Osteoblast (primary cell): ENCODE measurements around the gene RIT2. TPM values are rescaled to one million over a fixed set of nuclear protein-coding genes. Genes with fewer than 3 reads are reported as not detected.

ENCODE experiments used
- DNase-seq: peaks from one replicate; pipeline ENCODE4 v3.0.0; 2011; ENCODE audit warnings: low spot score, mixed read lengths; ENCODE audit not compliant: insufficient read length; ENCODE audit errors: missing footprints
- H2AFZ ChIP-seq: 2 replicates; pipeline ENCODE4 v1.6.0; 2011; ENCODE audit warnings: mild to moderate bottlenecking, low read length
- H3K27ac ChIP-seq: 2 replicates; pipeline ENCODE4 v1.5.1; 2011; ENCODE audit warnings: mild to moderate bottlenecking, low read depth, low read length, moderate library complexity
- H3K27me3 ChIP-seq: 2 replicates; pipeline ENCODE4 v1.6.0; 2012; ENCODE audit warnings: mild to moderate bottlenecking, control low read depth, inconsistent platforms, low read length, moderate library complexity; ENCODE audit not compliant: insufficient read depth
- H3K36me3 ChIP-seq: 2 replicates; pipeline ENCODE4 v1.5.1; 2011; ENCODE audit warnings: mild to moderate bottlenecking, low read length, control low read depth, moderate library complexity; ENCODE audit not compliant: insufficient read depth
- H3K4me1 ChIP-seq: 2 replicates; pipeline ENCODE4 v1.5.1; 2011; ENCODE audit warnings: mild to moderate bottlenecking, low read length, control low read depth, moderate library complexity; ENCODE audit not compliant: insufficient read depth
- H3K4me2 ChIP-seq: 2 replicates; pipeline ENCODE4 v1.6.0; 2011; ENCODE audit warnings: mild to moderate bottlenecking, low read length; ENCODE audit not compliant: insufficient read depth
- H3K4me3 ChIP-seq: fragments of 200-600 bp; sonication (generic); 3 replicates; pipeline ENCODE4 v1.5.1; 2012; ENCODE audit warnings: mild to moderate bottlenecking, low read length, inconsistent platforms; ENCODE audit not compliant: insufficient read depth
- H3K79me2 ChIP-seq: 2 replicates; pipeline ENCODE4 v1.6.0; 2012; ENCODE audit warnings: mild to moderate bottlenecking, low read length, control low read depth, inconsistent platforms; ENCODE audit not compliant: insufficient read depth
- H3K9me3 ChIP-seq: 2 replicates; pipeline ENCODE4 v1.5.1; 2011; ENCODE audit warnings: low read depth, low read length, control low read depth
- H4K20me1 ChIP-seq: 2 replicates; pipeline ENCODE4 v1.6.0; 2012; ENCODE audit warnings: mild to moderate bottlenecking, low read length, control low read depth; ENCODE audit not compliant: insufficient read depth
- CTCF ChIP-seq: IDR thresholded peaks from 2 replicates; pipeline ENCODE4 v1.5.1; 2011; ENCODE audit warnings: mild to moderate bottlenecking, low read depth, low read length, moderate library complexity; ENCODE audit errors: extremely low read depth
- total RNA-seq: library from RNA; depleted of rRNA; stranded (reverse); fragments of >200 nt; gene quantifications from 2 replicates; pipeline ENCODE4 v1.2.3, GENCODE V29; 2012

The RIT2 gene
- total RNA-seq, 1 donor, result not detected

GRCh38 chr18:42771936-42772335 is 343.5 kb downstream of the RIT2 start:
- no peaks in the 10 kb centered on the region for H3K27me3 ChIP-seq
- H4K20me1 ChIP-seq, result no peaks in the 10 kb centered on the region
- H3K4me1 ChIP-seq, result no peaks in the 10 kb centered on the region
- no peak overlapping the region for H3K4me2 ChIP-seq
- H3K79me2 ChIP-seq, result no peaks in the 10 kb centered on the region
- no peak overlapping the region for H3K27ac ChIP-seq
- no peak for TF ChIP-seq CTCF
- no peaks in the 10 kb centered on the region for H3K9me3 ChIP-seq
- no peak overlapping the region for H3K4me3 ChIP-seq
- no peak overlapping the region for H2AFZ ChIP-seq
- DNase-seq, result no peak
- H3K36me3 ChIP-seq, result no peaks in the 10 kb centered on the region

GRCh38 chr18:42765302-42765701 is 350.2 kb downstream of the RIT2 start:
- H3K9me3 ChIP-seq, result no peaks in the 10 kb centered on the region
- no peak overlapping the region for H3K4me3 ChIP-seq
- no peak overlapping the region for H3K4me2 ChIP-seq
- H3K79me2 ChIP-seq, result no peaks in the 10 kb centered on the region
- no peaks in the 10 kb centered on the region for H3K36me3 ChIP-seq
- H4K20me1 ChIP-seq, result no peaks in the 10 kb centered on the region
- no peak overlapping the region for H2AFZ ChIP-seq
- TF ChIP-seq CTCF, result no peak
- H3K27ac ChIP-seq, result no peak overlapping the region
- DNase-seq, result no peak
- no peaks in the 10 kb centered on the region for H3K27me3 ChIP-seq
- no peaks in the 10 kb centered on the region for H3K4me1 ChIP-seq

GRCh38 chr18:42760290-42760689 is 355.2 kb downstream of the RIT2 start:
- no peaks in the 10 kb centered on the region for H3K27me3 ChIP-seq
- DNase-seq, result no peak
- no peak overlapping the region for H3K4me2 ChIP-seq
- no peak for TF ChIP-seq CTCF
- H4K20me1 ChIP-seq, result no peaks in the 10 kb centered on the region
- no peak overlapping the region for H2AFZ ChIP-seq
- H3K36me3 ChIP-seq, result no peaks in the 10 kb centered on the region
- H3K9me3 ChIP-seq, result no peaks in the 10 kb centered on the region
- no peaks in the 10 kb centered on the region for H3K79me2 ChIP-seq
- H3K27ac ChIP-seq, result no peak overlapping the region
- H3K4me1 ChIP-seq, result no peaks in the 10 kb centered on the region
- no peak overlapping the region for H3K4me3 ChIP-seq

- H3K4me3 ChIP-seq, result no peak overlapping the region
- no peaks in the 10 kb centered on the region for H3K9me3 ChIP-seq
- DNase-seq, result no peak
- H3K79me2 ChIP-seq, result no peaks in the 10 kb centered on the region
- no peaks in the 10 kb centered on the region for H3K36me3 ChIP-seq
- H3K4me1 ChIP-seq, result no peaks in the 10 kb centered on the region
- no peaks in the 10 kb centered on the region for H4K20me1 ChIP-seq
- TF ChIP-seq CTCF, result no peak
- H2AFZ ChIP-seq, result no peak overlapping the region
- no peak overlapping the region for H3K27ac ChIP-seq
- H3K27me3 ChIP-seq, result no peaks in the 10 kb centered on the region
- H3K4me2 ChIP-seq, result no peak overlapping the region
Measured at GRCh38 chr18:42758852-42759251, 356.6 kb downstream of the RIT2 start.
